GM19238 (cell line): ENCODE data around the gene BSPRY.
"Not testable (repeated sequence)": the region's sequence is repeated elsewhere in the genome, so short reads cannot be mapped to it uniquely, and the experiment has no call there.

Experiments
- DNase-seq: peaks from one replicate; pipeline ENCODE4 v3.0.0; 2011; ENCODE audit warnings: low spot score; ENCODE audit not compliant: insufficient read length

Gene BSPRY

GRCh38 chr9:113395000-113395861 is 45.9 kb downstream of the BSPRY start:
- DNase-seq: no peak

GRCh38 chr9:113397203-113397631 is 47.9 kb downstream of the BSPRY start:
- no peak for DNase-seq

- DNase-seq: no peak
Measured at GRCh38 chr9:113398796-113399195, 49.5 kb downstream of the BSPRY start.

- DNase-seq: no peak
Measured at GRCh38 chr9:113399646-113400200, 50.4 kb downstream of the BSPRY start.

GRCh38 chr9:113401027-113401792 is 51.9 kb downstream of the BSPRY start, which contains the start of gene ALAD:
TSS of gene ALAD (minus strand) at chr9:113401284. CDS start at chr9:113393559, 7,725 bp downstream.
- peak; percentile 96 for DNase-seq

GRCh38 chr9:113403646-113404045 is 54.3 kb downstream of the BSPRY start:
- DNase-seq: no peak

GRCh38 chr9:113406353-113406752 is 57.0 kb downstream of the BSPRY start:
- not testable (repeated sequence) for DNase-seq

GRCh38 chr9:113406873-113407511 is 57.7 kb downstream of the BSPRY start:
- DNase-seq: peak; percentile 27

GRCh38 chr9:113409481-113409880 is 60.1 kb downstream of the BSPRY start:
- DNase-seq: no peak

- DNase-seq: no peak
Measured at GRCh38 chr9:113409883-113410206, 60.5 kb downstream of the BSPRY start.

GRCh38 chr9:113410207-113410864 is 61.0 kb downstream of the BSPRY start, which contains the start of the genes C9orf43 and POLE3:
TSS of gene C9orf43 (plus strand) at chr9:113410747. CDS start at chr9:113413494, 2,747 bp downstream.
TSS of gene POLE3 (minus strand) at chr9:113410675. CDS start at chr9:113410293, 382 bp downstream.
- DNase-seq: peak; percentile 79

- peak; percentile 62 for DNase-seq
Measured at GRCh38 chr9:113416149-113416721, 66.9 kb downstream of the BSPRY start.

- DNase-seq: no peak
Measured at GRCh38 chr9:113417370-113417769, 68.0 kb downstream of the BSPRY start.
